Measurements from ENCODE around the gene PCDHGB4. TPM values are rescaled to one million over a fixed set of nuclear protein-coding genes. Genes with fewer than 3 reads are reported as not detected.

The PCDHGB4 gene
- polyA plus RNA-seq, 2 of the 4 experiments (the other 2 are of a cell fraction), result 0.90 to 1.5 TPM

DNA sequence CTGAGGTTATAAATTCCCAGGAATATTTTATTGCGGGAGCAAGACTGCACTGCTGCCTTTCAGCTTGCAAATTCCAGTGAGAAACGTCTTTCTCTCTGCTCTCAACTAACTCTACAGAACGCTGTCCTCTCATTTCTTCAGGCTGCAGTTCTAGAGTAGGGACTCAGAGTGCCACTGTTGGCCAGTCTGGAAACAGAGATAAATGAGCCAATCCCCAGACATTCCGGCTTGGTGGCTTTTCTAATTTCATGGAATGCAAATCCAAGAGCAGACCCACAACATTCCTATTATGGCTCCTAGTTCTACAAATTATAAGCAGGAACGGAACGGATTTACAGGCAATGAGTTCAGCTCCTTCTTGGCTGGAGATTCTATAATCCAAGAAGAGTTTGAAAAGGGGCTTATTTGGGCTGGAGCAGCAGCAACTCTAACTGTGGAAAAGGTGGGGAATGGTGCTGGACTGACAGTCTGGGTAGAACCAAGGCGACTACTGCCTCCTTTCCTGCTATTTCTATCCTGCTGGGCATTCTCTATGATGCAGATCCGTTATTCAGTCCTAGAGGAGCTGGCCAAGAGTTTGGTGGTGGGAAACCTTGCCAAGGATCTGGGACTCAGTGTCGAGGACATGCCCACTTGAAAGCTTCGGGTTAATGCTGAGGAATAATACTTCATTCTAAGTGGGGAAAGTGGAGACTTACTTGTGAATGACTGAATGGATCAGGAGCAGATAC, 52.1 kb downstream of the PCDHGB4 start:
- no peaks in the 10 kb centered on the region for H3K4me1 ChIP-seq
- H3K4me3 ChIP-seq, result no peak overlapping the region
- ATAC-seq (no peak), FAIRE-seq (no peak), DNase-seq (ENCODE audit: low read depth in 1 of 2, low spot score in 1 of 2) (no peak)
- 11% methylated on average over 10 of the region's 10 CpGs for WGBS (ENCODE audit: missing lambda C conversion rate)
- H3K27ac ChIP-seq, result no peak overlapping the region
- H3K9me3 ChIP-seq, result 0 out of 3 replicates have a peak, but pooled peaks cover 6% of the 10 kb centered on the region
- no peak overlapping the region for H3K4me2 ChIP-seq
- POLR2A ChIA-PET, result no interaction called here
- TF ChIP-seq ZC3H11A (IDR thresholded peaks at IDR 0.05) (no peak), HOXA7 (CRISPR knock-in tag; IDR thresholded peaks at IDR 0.05) (no peak), CBX8 (IDR thresholded peaks at IDR 0.05) (no peak), ZSCAN20 (CRISPR knock-in tag; IDR thresholded peaks at IDR 0.05) (no peak), GATA3 (IDR thresholded peaks at IDR 0.05; ENCODE audit: borderline replicate concordance) (no peak), RNF2 (IDR thresholded peaks at IDR 0.05; ENCODE audit: borderline replicate concordance, low read depth) (no peak), JUN (IDR thresholded peaks at IDR 0.05) (no peak), MYC (IDR thresholded peaks at IDR 0.05; ENCODE audit: borderline replicate concordance, low read length) (no peak), RFX5 (IDR thresholded peaks at IDR 0.05) (no peak), EHMT2 (IDR thresholded peaks at IDR 0.05; ENCODE audit: low read depth) (no peak), SREBF2 (IDR thresholded peaks at IDR 0.05) (no peak), HOXB5 (CRISPR knock-in tag; IDR thresholded peaks at IDR 0.05) (no peak), FOXS1 (CRISPR knock-in tag; IDR thresholded peaks at IDR 0.05) (no peak), POLR2A (IDR thresholded peaks at IDR 0.05; ENCODE audit: low read length) (no peak), CHD2 (IDR thresholded peaks at IDR 0.05; ENCODE audit: low read length, partially characterized antibody) (no peak), EP300 (IDR thresholded peaks at IDR 0.05) (no peak), TP53 (CRISPR knock-in tag; IDR thresholded peaks at IDR 0.05) (no peak)
- TF ChIP-seq, protein P1, sequence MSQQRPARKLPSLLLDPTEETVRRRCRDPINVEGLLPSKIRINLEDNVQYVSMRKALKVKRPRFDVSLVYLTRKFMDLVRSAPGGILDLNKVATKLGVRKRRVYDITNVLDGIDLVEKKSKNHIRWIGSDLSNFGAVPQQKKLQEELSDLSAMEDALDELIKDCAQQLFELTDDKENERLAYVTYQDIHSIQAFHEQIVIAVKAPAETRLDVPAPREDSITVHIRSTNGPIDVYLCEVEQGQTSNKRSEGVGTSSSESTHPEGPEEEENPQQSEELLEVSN (IDR thresholded peaks at IDR 0.05; ENCODE audit: borderline replicate concordance, low read depth), result no peak
- CTCF ChIA-PET, result interaction anchor here (1.6 to 1.8 kb wide), 2 partner anchors 39 to 118 kb away, joined by 4 to 7 read pairs; no protein-coding TSS in a partner anchor

Other genes with a start within 250 kb of the PCDHGB4 start
Only the 30 nearest of the 37 such genes appear.
- 0.12 TPM in 1 of 2 replicates, not detected in the other for gene PCDHB9, start 200.5 kb upstream of the PCDHGB4 start, polyA plus RNA-seq (2011; rRNA removed)
- gene PCDHB9, start 200.5 kb upstream of the PCDHGB4 start, polyA plus RNA-seq (2017; fragmentation: RNase III; extraction: RNeasy Plus Mini Kit Qiagen cat#74134 plus additional on column Dnase treatment), result 0.01 to 0.13 TPM (median 0.11 TPM) in 3 replicates
- 0.03 and 0.06 TPM in 2 replicates for gene PCDHB10, start 195.3 kb upstream of the PCDHGB4 start, polyA plus RNA-seq (2011; rRNA removed)
- gene PCDHB10, start 195.3 kb upstream of the PCDHGB4 start, polyA plus RNA-seq (2017; fragmentation: RNase III; extraction: RNeasy Plus Mini Kit Qiagen cat#74134 plus additional on column Dnase treatment), result 0.04 TPM in 1 of 3 replicates, not detected in the others
- 0.21 and 0.22 TPM in 2 replicates for gene PCDHB11, start 188.1 kb upstream of the PCDHGB4 start, polyA plus RNA-seq (2011; rRNA removed)
- 0.05 to 0.08 TPM (median 0.07 TPM) in 3 replicates for gene PCDHB11, start 188.1 kb upstream of the PCDHGB4 start, polyA plus RNA-seq (2017; fragmentation: RNase III; extraction: RNeasy Plus Mini Kit Qiagen cat#74134 plus additional on column Dnase treatment)
- 0.05 TPM in 2 replicates for gene PCDHB12, start 179.0 kb upstream of the PCDHGB4 start, polyA plus RNA-seq (2011; rRNA removed)
- not detected in 3 replicates for gene PCDHB12, start 179.0 kb upstream of the PCDHGB4 start, polyA plus RNA-seq (2017; fragmentation: RNase III; extraction: RNeasy Plus Mini Kit Qiagen cat#74134 plus additional on column Dnase treatment)
- gene PCDHB13, start 173.8 kb upstream of the PCDHGB4 start, polyA plus RNA-seq (2011; rRNA removed), result 0.19 and 0.28 TPM in 2 replicates
- gene PCDHB13, start 173.8 kb upstream of the PCDHGB4 start, polyA plus RNA-seq (2017; fragmentation: RNase III; extraction: RNeasy Plus Mini Kit Qiagen cat#74134 plus additional on column Dnase treatment), result 0.05 to 0.08 TPM (median 0.08 TPM) in 3 replicates
- 0.13 and 0.14 TPM in 2 replicates for gene PCDHB14, start 164.4 kb upstream of the PCDHGB4 start, polyA plus RNA-seq (2011; rRNA removed)
- gene PCDHB14, start 164.4 kb upstream of the PCDHGB4 start, polyA plus RNA-seq (2017; fragmentation: RNase III; extraction: RNeasy Plus Mini Kit Qiagen cat#74134 plus additional on column Dnase treatment), result 0.05 to 0.12 TPM (median 0.09 TPM) in 3 replicates
- 0.09 and 0.13 TPM in 2 replicates for gene PCDHB15, start 142.3 kb upstream of the PCDHGB4 start, polyA plus RNA-seq (2011; rRNA removed)
- 0.04 to 0.12 TPM (median 0.05 TPM) in 3 replicates for gene PCDHB15, start 142.3 kb upstream of the PCDHGB4 start, polyA plus RNA-seq (2017; fragmentation: RNase III; extraction: RNeasy Plus Mini Kit Qiagen cat#74134 plus additional on column Dnase treatment)
- 0.08 TPM in 1 of 2 replicates, not detected in the other for gene SLC25A2, start 83.6 kb upstream of the PCDHGB4 start, polyA plus RNA-seq (2011; rRNA removed)
- gene SLC25A2, start 83.6 kb upstream of the PCDHGB4 start, polyA plus RNA-seq (2017; fragmentation: RNase III; extraction: RNeasy Plus Mini Kit Qiagen cat#74134 plus additional on column Dnase treatment), result not detected in 3 replicates
- 78.1 and 90.6 TPM in 2 replicates for gene TAF7, start 66.9 kb upstream of the PCDHGB4 start, polyA plus RNA-seq (2011; rRNA removed)
- gene TAF7, start 66.9 kb upstream of the PCDHGB4 start, polyA plus RNA-seq (2017; fragmentation: RNase III; extraction: RNeasy Plus Mini Kit Qiagen cat#74134 plus additional on column Dnase treatment), result 67.3 to 72.6 TPM (median 71.3 TPM) in 3 replicates
- gene PCDHGA1, start 57.2 kb upstream of the PCDHGB4 start, polyA plus RNA-seq (2011; rRNA removed), result 0.66 and 0.71 TPM in 2 replicates
- 0.32 to 0.42 TPM (median 0.33 TPM) in 3 replicates for gene PCDHGA1, start 57.2 kb upstream of the PCDHGB4 start, polyA plus RNA-seq (2017; fragmentation: RNase III; extraction: RNeasy Plus Mini Kit Qiagen cat#74134 plus additional on column Dnase treatment)
- 1.6 and 1.7 TPM in 2 replicates for gene PCDHGA2, start 48.9 kb upstream of the PCDHGB4 start, polyA plus RNA-seq (2011; rRNA removed)
- 0.47 to 0.78 TPM (median 0.58 TPM) in 3 replicates for gene PCDHGA2, start 48.9 kb upstream of the PCDHGB4 start, polyA plus RNA-seq (2017; fragmentation: RNase III; extraction: RNeasy Plus Mini Kit Qiagen cat#74134 plus additional on column Dnase treatment)
- gene PCDHGA3, start 43.9 kb upstream of the PCDHGB4 start, polyA plus RNA-seq (2011; rRNA removed), result 0.07 TPM in 1 of 2 replicates, not detected in the other
- gene PCDHGA3, start 43.9 kb upstream of the PCDHGB4 start, polyA plus RNA-seq (2017; fragmentation: RNase III; extraction: RNeasy Plus Mini Kit Qiagen cat#74134 plus additional on column Dnase treatment), result not detected in 3 replicates
- 3.7 and 3.9 TPM in 2 replicates for gene PCDHGB1, start 37.6 kb upstream of the PCDHGB4 start, polyA plus RNA-seq (2011; rRNA removed)
- gene PCDHGB1, start 37.6 kb upstream of the PCDHGB4 start, polyA plus RNA-seq (2017; fragmentation: RNase III; extraction: RNeasy Plus Mini Kit Qiagen cat#74134 plus additional on column Dnase treatment), result 1.3 to 1.6 TPM (median 1.5 TPM) in 3 replicates
- gene PCDHGA4, start 32.7 kb upstream of the PCDHGB4 start, polyA plus RNA-seq (2011; rRNA removed), result 0.48 and 0.61 TPM in 2 replicates
- 0.10 to 0.15 TPM (median 0.13 TPM) in 3 replicates for gene PCDHGA4, start 32.7 kb upstream of the PCDHGB4 start, polyA plus RNA-seq (2017; fragmentation: RNase III; extraction: RNeasy Plus Mini Kit Qiagen cat#74134 plus additional on column Dnase treatment)
- 0.36 and 0.54 TPM in 2 replicates for gene PCDHGB2, start 27.7 kb upstream of the PCDHGB4 start, polyA plus RNA-seq (2011; rRNA removed)
- 0.04 to 0.05 TPM (median 0.05 TPM) in 3 replicates for gene PCDHGB2, start 27.7 kb upstream of the PCDHGB4 start, polyA plus RNA-seq (2017; fragmentation: RNase III; extraction: RNeasy Plus Mini Kit Qiagen cat#74134 plus additional on column Dnase treatment)
- gene PCDHGA5, start 23.5 kb upstream of the PCDHGB4 start, polyA plus RNA-seq (2011; rRNA removed), result 0.37 and 0.57 TPM in 2 replicates
- 0.09 to 0.18 TPM (median 0.13 TPM) in 3 replicates for gene PCDHGA5, start 23.5 kb upstream of the PCDHGB4 start, polyA plus RNA-seq (2017; fragmentation: RNase III; extraction: RNeasy Plus Mini Kit Qiagen cat#74134 plus additional on column Dnase treatment)
- gene PCDHGB3, start 17.5 kb upstream of the PCDHGB4 start, polyA plus RNA-seq (2011; rRNA removed), result 1.1 and 1.2 TPM in 2 replicates
- 0.16 to 0.44 TPM (median 0.28 TPM) in 3 replicates for gene PCDHGB3, start 17.5 kb upstream of the PCDHGB4 start, polyA plus RNA-seq (2017; fragmentation: RNase III; extraction: RNeasy Plus Mini Kit Qiagen cat#74134 plus additional on column Dnase treatment)
- 0.98 and 1.0 TPM in 2 replicates for gene PCDHGA6, start 13.8 kb upstream of the PCDHGB4 start, polyA plus RNA-seq (2011; rRNA removed)
- gene PCDHGA6, start 13.8 kb upstream of the PCDHGB4 start, polyA plus RNA-seq (2017; fragmentation: RNase III; extraction: RNeasy Plus Mini Kit Qiagen cat#74134 plus additional on column Dnase treatment), result 0.22 to 0.37 TPM (median 0.23 TPM) in 3 replicates
- gene PCDHGA7, start 5.0 kb upstream of the PCDHGB4 start, polyA plus RNA-seq (2011; rRNA removed), result 0.95 and 1.1 TPM in 2 replicates
- gene PCDHGA7, start 5.0 kb upstream of the PCDHGB4 start, polyA plus RNA-seq (2017; fragmentation: RNase III; extraction: RNeasy Plus Mini Kit Qiagen cat#74134 plus additional on column Dnase treatment), result 0.70 to 0.84 TPM (median 0.76 TPM) in 3 replicates
- 0.08 and 0.11 TPM in 2 replicates for gene PCDHGA8, start 4.9 kb downstream of the PCDHGB4 start, polyA plus RNA-seq (2011; rRNA removed)
- gene PCDHGA8, start 4.9 kb downstream of the PCDHGB4 start, polyA plus RNA-seq (2017; fragmentation: RNase III; extraction: RNeasy Plus Mini Kit Qiagen cat#74134 plus additional on column Dnase treatment), result 0.03 to 0.04 TPM (median 0.04 TPM) in 3 replicates
- 2.6 and 3.2 TPM in 2 replicates for gene PCDHGB5, start 10.2 kb downstream of the PCDHGB4 start, polyA plus RNA-seq (2011; rRNA removed)
- gene PCDHGB5, start 10.2 kb downstream of the PCDHGB4 start, polyA plus RNA-seq (2017; fragmentation: RNase III; extraction: RNeasy Plus Mini Kit Qiagen cat#74134 plus additional on column Dnase treatment), result 1.9 to 2.8 TPM (median 2.5 TPM) in 3 replicates
- gene PCDHGA9, start 15.1 kb downstream of the PCDHGB4 start, polyA plus RNA-seq (2011; rRNA removed), result 0.22 and 0.40 TPM in 2 replicates
- gene PCDHGA9, start 15.1 kb downstream of the PCDHGB4 start, polyA plus RNA-seq (2017; fragmentation: RNase III; extraction: RNeasy Plus Mini Kit Qiagen cat#74134 plus additional on column Dnase treatment), result 0.01 to 0.09 TPM (median 0.03 TPM) in 3 replicates
- 0.21 and 0.30 TPM in 2 replicates for gene PCDHGB6, start 20.3 kb downstream of the PCDHGB4 start, polyA plus RNA-seq (2011; rRNA removed)
- gene PCDHGB6, start 20.3 kb downstream of the PCDHGB4 start, polyA plus RNA-seq (2017; fragmentation: RNase III; extraction: RNeasy Plus Mini Kit Qiagen cat#74134 plus additional on column Dnase treatment), result 0.08 to 0.09 TPM (median 0.09 TPM) in 3 replicates
- 0.04 and 0.08 TPM in 2 replicates for gene PCDHGA10, start 25.3 kb downstream of the PCDHGB4 start, polyA plus RNA-seq (2011; rRNA removed)
- gene PCDHGA10, start 25.3 kb downstream of the PCDHGB4 start, polyA plus RNA-seq (2017; fragmentation: RNase III; extraction: RNeasy Plus Mini Kit Qiagen cat#74134 plus additional on column Dnase treatment), result 0.01 TPM in 1 of 3 replicates, not detected in the others
- 0.14 and 0.16 TPM in 2 replicates for gene PCDHGB7, start 30.0 kb downstream of the PCDHGB4 start, polyA plus RNA-seq (2011; rRNA removed)
- gene PCDHGB7, start 30.0 kb downstream of the PCDHGB4 start, polyA plus RNA-seq (2017; fragmentation: RNase III; extraction: RNeasy Plus Mini Kit Qiagen cat#74134 plus additional on column Dnase treatment), result 0.03 to 0.06 TPM (median 0.05 TPM) in 3 replicates
- gene PCDHGA11, start 33.4 kb downstream of the PCDHGB4 start, polyA plus RNA-seq (2011; rRNA removed), result 0.05 and 0.10 TPM in 2 replicates
- 0.01 TPM in 1 of 3 replicates, not detected in the others for gene PCDHGA11, start 33.4 kb downstream of the PCDHGB4 start, polyA plus RNA-seq (2017; fragmentation: RNase III; extraction: RNeasy Plus Mini Kit Qiagen cat#74134 plus additional on column Dnase treatment)
- gene PCDHGA12, start 42.8 kb downstream of the PCDHGB4 start, polyA plus RNA-seq (2011; rRNA removed), result 0.05 and 0.07 TPM in 2 replicates
- gene PCDHGA12, start 42.8 kb downstream of the PCDHGB4 start, polyA plus RNA-seq (2017; fragmentation: RNase III; extraction: RNeasy Plus Mini Kit Qiagen cat#74134 plus additional on column Dnase treatment), result 0.03 TPM in 1 of 3 replicates, not detected in the others
- 1.6 and 1.9 TPM in 2 replicates for gene PCDHGC3, start 88.3 kb downstream of the PCDHGB4 start, polyA plus RNA-seq (2011; rRNA removed)
- 4.9 to 5.3 TPM (median 5.2 TPM) in 3 replicates for gene PCDHGC3, start 88.3 kb downstream of the PCDHGB4 start, polyA plus RNA-seq (2017; fragmentation: RNase III; extraction: RNeasy Plus Mini Kit Qiagen cat#74134 plus additional on column Dnase treatment)
- gene PCDHGC4, start 97.3 kb downstream of the PCDHGB4 start, polyA plus RNA-seq (2011; rRNA removed), result 0.06 and 0.07 TPM in 2 replicates
- gene PCDHGC4, start 97.3 kb downstream of the PCDHGB4 start, polyA plus RNA-seq (2017; fragmentation: RNase III; extraction: RNeasy Plus Mini Kit Qiagen cat#74134 plus additional on column Dnase treatment), result 0.03 TPM in 1 of 3 replicates, not detected in the others
- gene PCDHGC5, start 101.4 kb downstream of the PCDHGB4 start, polyA plus RNA-seq (2011; rRNA removed), result 0.08 TPM in 1 of 2 replicates, not detected in the other
- gene PCDHGC5, start 101.4 kb downstream of the PCDHGB4 start, polyA plus RNA-seq (2017; fragmentation: RNase III; extraction: RNeasy Plus Mini Kit Qiagen cat#74134 plus additional on column Dnase treatment), result 0.03 TPM in 1 of 3 replicates, not detected in the others